ENCODE results near the gene PAMR1.

DNA sequence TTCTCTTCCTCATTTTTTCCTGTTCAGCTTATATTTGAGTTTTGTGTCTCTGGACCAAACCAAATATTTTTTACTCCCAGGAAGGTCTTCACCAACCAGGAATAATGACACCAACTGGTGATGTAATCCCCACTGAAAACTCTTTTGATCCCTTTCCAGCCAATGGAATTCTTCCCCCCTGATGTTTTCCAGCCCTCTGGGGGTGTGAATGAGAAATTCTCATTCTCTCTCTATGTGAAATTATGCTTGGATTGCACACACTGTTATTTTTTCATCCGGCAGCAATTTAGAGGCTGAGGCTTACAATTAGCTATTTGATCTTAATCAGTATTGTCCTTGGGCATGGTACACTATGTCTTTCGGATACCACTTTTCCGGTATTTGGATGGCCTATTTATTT, 66.6 kb downstream of the PAMR1 start:
- TF ChIP-seq, protein P1, sequence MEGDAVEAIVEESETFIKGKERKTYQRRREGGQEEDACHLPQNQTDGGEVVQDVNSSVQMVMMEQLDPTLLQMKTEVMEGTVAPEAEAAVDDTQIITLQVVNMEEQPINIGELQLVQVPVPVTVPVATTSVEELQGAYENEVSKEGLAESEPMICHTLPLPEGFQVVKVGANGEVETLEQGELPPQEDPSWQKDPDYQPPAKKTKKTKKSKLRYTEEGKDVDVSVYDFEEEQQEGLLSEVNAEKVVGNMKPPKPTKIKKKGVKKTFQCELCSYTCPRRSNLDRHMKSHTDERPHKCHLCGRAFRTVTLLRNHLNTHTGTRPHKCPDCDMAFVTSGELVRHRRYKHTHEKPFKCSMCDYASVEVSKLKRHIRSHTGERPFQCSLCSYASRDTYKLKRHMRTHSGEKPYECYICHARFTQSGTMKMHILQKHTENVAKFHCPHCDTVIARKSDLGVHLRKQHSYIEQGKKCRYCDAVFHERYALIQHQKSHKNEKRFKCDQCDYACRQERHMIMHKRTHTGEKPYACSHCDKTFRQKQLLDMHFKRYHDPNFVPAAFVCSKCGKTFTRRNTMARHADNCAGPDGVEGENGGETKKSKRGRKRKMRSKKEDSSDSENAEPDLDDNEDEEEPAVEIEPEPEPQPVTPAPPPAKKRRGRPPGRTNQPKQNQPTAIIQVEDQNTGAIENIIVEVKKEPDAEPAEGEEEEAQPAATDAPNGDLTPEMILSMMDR (IDR thresholded peaks at IDR 0.05; ENCODE audit: insufficient read depth, low read length, poor library complexity, severe bottlenecking), result no peak
- no peak for TF ChIP-seq EZH2phosphoT487 (conservative IDR thresholded peaks at IDR 0.05; ENCODE audit: low read length)

Measured in SU-DHL-6 (cell line).